HEK293T (cell line): Measurements from ENCODE around the gene ANO6.

ENCODE experiments used
- CTCF ChIA-PET: fragments of 350-600 bp; formaldehyde crosslinking; extraction: SDS; loops from one replicate; lab custom pipeline; 2021; ENCODE audit warnings: antibody characterized with exemption, inconsistent platforms; lab: Yijun Ruan, JAX
- POLR2A ChIA-PET: fragments of 350-600 bp; formaldehyde crosslinking; extraction: SDS; loops from one replicate; lab custom pipeline; 2020; ENCODE audit warnings: antibody characterized with exemption, inconsistent platforms; lab: Yijun Ruan, JAX
- DNase-seq: peaks from one replicate; pipeline ENCODE4 v3.0.0; 2012; ENCODE audit warnings: mixed read lengths; ENCODE audit errors: extremely low spot score
- ARNT ChIP-seq: fragments of 450-650 bp; IDR thresholded peaks from 2 replicates; pipeline ENCODE4 v1.6.1; 2017; ENCODE audit warnings: mild to moderate bottlenecking
- BHLHE40 ChIP-seq: fragments of 450-650 bp; IDR thresholded peaks from 2 replicates; pipeline ENCODE4 v1.6.1; 2016; ENCODE audit warnings: mild to moderate bottlenecking, moderate library complexity, borderline replicate concordance
- CTBP1 ChIP-seq: fragments of 450-650 bp; IDR thresholded peaks from 2 replicates; pipeline ENCODE4 v1.6.1; 2016; ENCODE audit warnings: borderline replicate concordance
- ELF4 ChIP-seq: fragments of 450-650 bp; IDR thresholded peaks from 2 replicates; pipeline ENCODE4 v1.6.1; 2017; ENCODE audit warnings: antibody characterized with exemption
- FOXA1 ChIP-seq: fragments of 450-650 bp; IDR thresholded peaks from 2 replicates; pipeline ENCODE4 v1.6.1; 2016; ENCODE audit warnings: mild to moderate bottlenecking
- FOXK2 ChIP-seq: fragments of 450-650 bp; IDR thresholded peaks from 2 replicates; pipeline ENCODE4 v1.6.1; 2016; ENCODE audit warnings: mild to moderate bottlenecking
- FOXM1 ChIP-seq: fragments of 450-650 bp; IDR thresholded peaks from 2 replicates; pipeline ENCODE4 v1.6.1; 2017; ENCODE audit warnings: mild to moderate bottlenecking, borderline replicate concordance
- HDGF ChIP-seq: fragments of 450-650 bp; IDR thresholded peaks from 2 replicates; pipeline ENCODE4 v1.6.1; 2017; ENCODE audit warnings: antibody characterized with exemption, borderline replicate concordance
- L3MBTL2 ChIP-seq: fragments of 450-650 bp; conservative IDR thresholded peaks from 2 replicates; pipeline ENCODE4 v1.6.1; 2016; ENCODE audit warnings: mild to moderate bottlenecking
- LEF1 ChIP-seq: fragments of 450-650 bp; IDR thresholded peaks from 2 replicates; pipeline ENCODE4 v1.6.1; 2017; ENCODE audit warnings: mild to moderate bottlenecking, borderline replicate concordance
- NFRKB ChIP-seq: fragments of 450-650 bp; IDR thresholded peaks from 2 replicates; pipeline ENCODE4 v1.6.1; 2016; ENCODE audit warnings: mild to moderate bottlenecking, moderate library complexity
- SP1 ChIP-seq: fragments of 450-650 bp; IDR thresholded peaks from 2 replicates; pipeline ENCODE4 v1.6.1; 2017
- SUZ12 ChIP-seq: fragments of 450-650 bp; IDR thresholded peaks from 2 replicates; pipeline ENCODE4 v1.6.1; 2016; ENCODE audit warnings: mild to moderate bottlenecking
- TARDBP ChIP-seq: fragments of 450-650 bp; IDR thresholded peaks from 2 replicates; pipeline ENCODE4 v1.6.1; 2016
- ZNF384 ChIP-seq: fragments of 450-650 bp; IDR thresholded peaks from 2 replicates; pipeline ENCODE4 v1.6.1; 2016
- TF ChIP-seq, protein P1 (sequence below): fragments of 450-650 bp; IDR thresholded peaks from 2 replicates; pipeline ENCODE4 v1.6.1; 2016

The ANO6 gene

DNA sequence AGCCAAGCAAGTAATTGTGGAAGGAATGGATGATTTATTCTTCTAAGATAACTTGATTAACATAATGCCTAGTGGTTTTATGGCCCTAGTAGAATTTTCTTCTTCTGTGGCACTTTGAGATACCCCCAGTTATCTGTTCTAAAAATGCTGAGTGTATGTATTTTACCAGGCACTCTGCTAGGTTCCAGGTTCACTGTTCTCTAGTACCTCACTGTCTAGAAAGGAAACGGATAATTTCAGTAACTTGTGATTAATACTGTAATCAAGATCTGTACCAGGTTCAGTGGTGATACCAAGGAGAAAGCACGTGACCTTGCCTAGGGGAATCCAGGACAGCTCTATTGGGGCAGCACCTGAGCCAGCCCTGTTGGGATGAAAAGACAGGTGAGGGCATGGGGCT is 8.0 kb downstream of the ANO6 start:
- DNase-seq: no peak
- ChIA-PET POLR2A (no interaction called here), CTCF (no interaction called here)
- TF ChIP-seq LEF1: no peak

DNA sequence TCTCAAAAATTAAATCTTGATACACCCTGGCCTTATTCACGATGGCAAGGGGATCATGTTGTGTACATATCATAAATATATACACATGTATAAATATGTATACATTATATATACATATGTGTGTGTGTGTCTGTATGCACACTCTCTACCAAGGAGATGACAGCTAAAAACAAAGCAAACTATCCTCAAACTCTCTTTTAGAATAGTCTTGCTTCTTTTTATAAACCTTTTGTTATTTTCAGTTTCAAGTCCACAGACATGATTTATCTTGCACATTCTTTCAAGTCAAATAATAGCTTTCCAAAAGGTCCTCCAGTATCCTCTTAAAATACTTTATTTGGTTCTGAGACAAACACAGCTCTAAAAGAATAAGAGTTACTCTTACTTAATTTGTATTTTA is 8.4 kb downstream of the ANO6 start:
- ChIA-PET POLR2A (no interaction called here), CTCF (no interaction called here)
- DNase-seq: no peak
- TF ChIP-seq BHLHE40: no peak
- no peak for TF ChIP-seq L3MBTL2
- TF ChIP-seq FOXM1: no peak
- TF ChIP-seq FOXK2: no peak
- TF ChIP-seq HDGF: no peak
- TF ChIP-seq SP1: no peak
- TF ChIP-seq SUZ12: no peak

DNA sequence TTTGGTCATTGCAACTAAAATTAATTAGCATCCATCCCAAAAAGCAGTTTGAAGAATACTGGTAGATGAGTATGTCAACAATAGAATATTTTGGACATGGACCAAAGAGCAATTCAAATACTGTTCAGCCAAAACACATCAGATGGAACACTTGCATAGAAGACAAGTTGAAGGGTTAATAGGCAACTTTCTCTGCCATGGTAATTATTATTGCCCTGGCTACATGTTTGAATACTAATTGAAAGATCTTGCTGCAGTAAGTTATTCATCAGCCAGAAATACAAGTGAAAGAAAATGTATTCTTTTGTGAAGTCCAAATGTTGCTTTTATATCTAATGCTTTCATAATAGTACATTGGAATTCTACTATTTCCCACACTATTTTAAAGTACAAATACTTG is 10.1 kb downstream of the ANO6 start:
- CTCF ChIA-PET: no interaction called here
- POLR2A ChIA-PET: no interaction called here

DNA sequence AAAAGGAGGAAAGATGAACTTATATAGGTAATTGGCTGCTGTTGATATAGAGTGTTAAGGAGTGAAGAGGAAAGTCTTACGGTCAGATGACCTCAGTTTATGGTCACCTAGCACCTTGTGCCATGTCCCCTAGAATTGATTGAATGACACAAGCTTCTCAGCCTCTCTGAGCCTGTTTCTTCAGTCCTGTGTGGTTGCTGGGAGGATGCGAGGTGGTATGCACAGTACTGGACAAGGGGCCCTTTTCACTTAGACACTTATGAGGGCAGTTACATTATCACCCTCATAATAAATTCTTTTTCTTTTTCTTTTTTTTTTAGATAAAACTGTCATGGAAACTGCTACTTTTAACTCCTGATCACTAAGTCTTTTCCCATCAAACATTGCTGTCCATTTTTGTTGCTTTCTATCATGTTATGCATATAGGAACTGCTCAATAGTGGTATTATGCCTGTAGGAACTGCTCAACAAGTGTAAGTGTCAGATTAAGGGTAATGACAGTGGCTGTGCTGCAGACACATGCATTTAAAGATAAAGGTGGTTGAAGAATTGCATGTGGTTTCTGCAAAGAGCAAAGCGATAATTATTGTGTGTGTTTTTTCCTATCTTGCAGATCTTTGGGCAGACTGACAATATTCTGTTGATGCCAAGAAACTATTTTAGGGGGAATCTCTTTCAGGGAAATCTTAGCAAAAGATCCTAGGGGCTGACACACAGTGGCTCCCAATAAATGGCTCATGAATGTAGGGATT is 11.6 kb downstream of the ANO6 start:
- no peak for DNase-seq
- ChIA-PET POLR2A (no interaction called here), CTCF (no interaction called here)
- no peak for TF ChIP-seq FOXK2
- TF ChIP-seq ELF4: no peak

More for the DNA sequence above, 10.1 kb downstream of the ANO6 start:
- TF ChIP-seq, protein P1, sequence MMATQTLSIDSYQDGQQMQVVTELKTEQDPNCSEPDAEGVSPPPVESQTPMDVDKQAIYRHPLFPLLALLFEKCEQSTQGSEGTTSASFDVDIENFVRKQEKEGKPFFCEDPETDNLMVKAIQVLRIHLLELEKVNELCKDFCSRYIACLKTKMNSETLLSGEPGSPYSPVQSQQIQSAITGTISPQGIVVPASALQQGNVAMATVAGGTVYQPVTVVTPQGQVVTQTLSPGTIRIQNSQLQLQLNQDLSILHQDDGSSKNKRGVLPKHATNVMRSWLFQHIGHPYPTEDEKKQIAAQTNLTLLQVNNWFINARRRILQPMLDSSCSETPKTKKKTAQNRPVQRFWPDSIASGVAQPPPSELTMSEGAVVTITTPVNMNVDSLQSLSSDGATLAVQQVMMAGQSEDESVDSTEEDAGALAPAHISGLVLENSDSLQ: no peak
- no peak for TF ChIP-seq FOXK2
- TF ChIP-seq HDGF: no peak
- TF ChIP-seq L3MBTL2: no peak
- TF ChIP-seq FOXM1: no peak
- no peak for TF ChIP-seq ELF4
- no peak for TF ChIP-seq ZNF384
- TF ChIP-seq FOXA1: no peak
- no peak for TF ChIP-seq NFRKB
- TF ChIP-seq TARDBP: no peak
- TF ChIP-seq CTBP1: no peak
- TF ChIP-seq ARNT: no peak
- no peak for TF ChIP-seq BHLHE40
- no peak for TF ChIP-seq SUZ12
- no peak for TF ChIP-seq LEF1
- TF ChIP-seq SP1: no peak
- DNase-seq: no peak

DNA sequence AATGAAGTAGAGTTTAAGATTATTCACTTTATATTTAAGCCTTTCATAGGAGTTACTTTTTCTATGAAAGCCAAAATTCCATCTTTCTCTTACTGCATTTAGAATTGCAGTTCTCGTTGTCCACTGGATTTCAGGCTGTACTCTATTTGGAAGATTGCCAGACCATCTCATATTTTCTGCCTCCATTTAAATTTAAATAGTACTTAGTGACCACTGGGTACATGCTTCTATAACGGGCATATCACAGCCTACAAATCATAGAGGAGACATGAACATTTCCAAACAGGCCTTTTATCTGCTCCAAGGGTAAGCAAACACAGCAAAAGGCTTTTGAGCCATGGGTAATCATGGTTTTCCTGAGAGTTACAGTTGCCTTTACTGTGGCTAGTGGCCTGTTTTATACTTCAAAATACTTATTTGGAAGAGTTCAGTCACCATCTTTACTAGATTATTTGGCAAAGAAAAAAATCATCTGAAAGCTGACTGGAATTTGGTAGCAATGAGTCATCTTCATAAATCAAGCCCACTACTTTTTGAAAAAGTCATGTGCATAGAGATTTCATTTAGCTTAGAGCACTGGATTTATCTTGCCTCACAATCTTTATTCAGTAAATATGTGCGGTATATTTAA is 15.7 kb downstream of the ANO6 start:
- TF ChIP-seq LEF1 (no peak), BHLHE40 (no peak), FOXK2 (no peak), ARNT (no peak), HDGF (no peak), ELF4 (no peak), CTBP1 (no peak), NFRKB (no peak), L3MBTL2 (no peak), FOXM1 (no peak), ZNF384 (no peak), TARDBP (no peak), SP1 (no peak), FOXA1 (no peak), SUZ12 (no peak)
- TF ChIP-seq, protein P1: no peak
- POLR2A ChIA-PET: no interaction called here
- DNase-seq: no peak
- CTCF ChIA-PET: interaction anchor here (0.6 kb wide), 1 partner anchor 532 kb away, joined by 8 read pairs; no protein-coding TSS in a partner anchor

DNA sequence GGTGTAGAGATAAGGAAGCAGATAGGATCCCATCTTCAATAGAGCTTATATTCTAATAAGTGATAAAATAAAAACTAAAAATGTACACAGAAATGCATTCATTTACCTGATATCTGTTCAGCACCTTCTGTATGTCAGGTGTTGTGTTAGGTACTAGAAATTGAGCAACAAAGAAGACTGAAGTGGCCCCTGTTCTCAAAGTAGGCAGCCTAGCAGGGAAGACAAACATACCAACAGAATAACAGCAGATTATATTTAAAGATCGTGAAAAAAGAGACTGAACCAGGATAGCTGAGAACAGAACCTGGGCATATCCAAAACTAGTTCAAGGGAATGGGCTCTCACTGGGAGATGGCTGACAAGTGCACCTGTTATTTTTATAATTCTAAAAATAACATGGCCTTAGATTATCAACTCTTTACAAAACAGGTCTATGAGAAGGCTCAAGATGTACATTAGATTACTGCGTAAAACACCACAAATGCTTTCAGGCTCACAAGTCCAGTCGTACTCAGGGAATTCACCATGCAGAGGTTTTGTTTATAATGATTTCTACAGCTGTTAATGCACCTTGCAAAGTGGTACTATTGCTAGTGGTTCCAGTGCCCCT is 16.4 kb downstream of the ANO6 start:
- CTCF ChIA-PET: interaction anchor here (0.6 kb wide), 1 partner anchor 60 kb away, joined by 3 read pairs; no protein-coding TSS in a partner anchor
- POLR2A ChIA-PET: interaction anchor here (0.9 kb wide), 1 partner anchor 16 kb away, joined by 3 read pairs; no protein-coding TSS in a partner anchor
- TF ChIP-seq SP1: no peak
- TF ChIP-seq, protein P1: no peak
- TF ChIP-seq L3MBTL2: no peak
- no peak for TF ChIP-seq FOXM1
- TF ChIP-seq CTBP1: no peak
- no peak for TF ChIP-seq NFRKB
- no peak for TF ChIP-seq ZNF384
- TF ChIP-seq SUZ12: no peak
- TF ChIP-seq ELF4: no peak
- TF ChIP-seq HDGF: no peak
- TF ChIP-seq FOXK2: no peak
- no peak for TF ChIP-seq TARDBP
- no peak for DNase-seq
